ENCODE results near the gene FAM228B. TPM values are rescaled to one million over a fixed set of nuclear protein-coding genes. Genes with fewer than 3 reads are reported as not detected.

The FAM228B gene
- total and polyA plus RNA-seq, 9 of the 15 experiments (the other 6 are each of a cell fraction or from before 2014, with no cell fraction given), result 1.1 to 3.7 (median 2.6) TPM

DNA sequence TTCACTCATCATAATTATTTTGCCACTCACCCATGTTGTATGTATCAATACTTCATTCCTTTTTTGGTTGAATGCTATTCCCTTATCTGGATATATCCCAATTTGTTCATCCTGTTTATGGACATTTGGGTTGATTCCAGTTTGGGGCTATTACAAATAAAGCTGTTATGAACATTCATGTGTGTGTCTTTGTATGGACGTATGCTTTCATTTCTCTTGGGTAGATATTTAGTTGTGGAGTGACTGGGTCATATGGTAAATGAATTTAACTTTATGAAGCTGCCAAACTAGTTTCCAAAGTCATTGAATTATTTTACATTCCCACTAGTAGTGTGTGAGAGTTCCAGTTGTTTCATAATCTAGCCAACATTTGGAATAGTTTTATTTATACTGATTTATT is 2.7 kb downstream of the FAM228B start:
- no peaks in the 10 kb centered on the region for H3K27me3 ChIP-seq (ENCODE audit: control insufficient read depth in 2 of 2, insufficient read depth in 2 of 2, low read length in 2 of 2)
- H3K9me3 ChIP-seq (replicated peaks; ENCODE audit: control insufficient read depth, insufficient read depth, low read depth, low read length), result no peaks in the 10 kb centered on the region
- no peak overlapping the region for H3K4me2 ChIP-seq (ENCODE audit: insufficient read depth, low read length)
- H3K9ac ChIP-seq (ENCODE audit: insufficient read depth in 1 of 2, low read depth in 2 of 2, low read length in 2 of 2), result no peak overlapping the region
- intact Hi-C loops (cut with micrococcal nuclease) (no loop called here), in situ Hi-C loops (cut with MboI) (no loop called here)
- no peak for FAIRE-seq
- TF ChIP-seq PHTF2 (CRISPR knock-in tag; IDR thresholded peaks at IDR 0.05), result no peak
- TF ChIP-seq, protein P1, sequence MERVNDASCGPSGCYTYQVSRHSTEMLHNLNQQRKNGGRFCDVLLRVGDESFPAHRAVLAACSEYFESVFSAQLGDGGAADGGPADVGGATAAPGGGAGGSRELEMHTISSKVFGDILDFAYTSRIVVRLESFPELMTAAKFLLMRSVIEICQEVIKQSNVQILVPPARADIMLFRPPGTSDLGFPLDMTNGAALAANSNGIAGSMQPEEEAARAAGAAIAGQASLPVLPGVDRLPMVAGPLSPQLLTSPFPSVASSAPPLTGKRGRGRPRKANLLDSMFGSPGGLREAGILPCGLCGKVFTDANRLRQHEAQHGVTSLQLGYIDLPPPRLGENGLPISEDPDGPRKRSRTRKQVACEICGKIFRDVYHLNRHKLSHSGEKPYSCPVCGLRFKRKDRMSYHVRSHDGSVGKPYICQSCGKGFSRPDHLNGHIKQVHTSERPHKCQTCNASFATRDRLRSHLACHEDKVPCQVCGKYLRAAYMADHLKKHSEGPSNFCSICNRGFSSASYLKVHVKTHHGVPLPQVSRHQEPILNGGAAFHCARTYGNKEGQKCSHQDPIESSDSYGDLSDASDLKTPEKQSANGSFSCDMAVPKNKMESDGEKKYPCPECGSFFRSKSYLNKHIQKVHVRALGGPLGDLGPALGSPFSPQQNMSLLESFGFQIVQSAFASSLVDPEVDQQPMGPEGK (CRISPR knock-in tag; IDR thresholded peaks at IDR 0.05; ENCODE audit: borderline replicate concordance), result no peak
- H3K4me1 ChIP-seq (replicated peaks in 1 of 2; ENCODE audit: control insufficient read depth in 2 of 2, insufficient read depth in 2 of 2, low read length in 2 of 2), result peaks cover 3 to 11% of the 10 kb centered on the region in 2 experiments; a peak in 3 of 5 replicates
- ChIA-PET POLR2A (interaction anchor here (2.8 kb wide), 1 partner anchor 9 kb away, joined by 13 read pairs; no protein-coding TSS in a partner anchor), CTCF (ENCODE audit: low intra/inter-chr PET ratio) (no interaction called here)
- ATAC-seq, result no peak
- no peak overlapping the region for H3K27ac ChIP-seq (ENCODE audit: extremely low read depth, low read depth, low read length)
- H3K79me2 ChIP-seq (ENCODE audit: control insufficient read depth, insufficient read depth, low read length), result peaks cover 6% of the 10 kb centered on the region; the same call in 1 of the 3 replicates
- H4K20me1 ChIP-seq (replicated peaks; ENCODE audit: control insufficient read depth, insufficient read depth, low read length), result no peaks in the 10 kb centered on the region
- no peaks in the 10 kb centered on the region for H3K36me3 ChIP-seq (ENCODE audit: control insufficient read depth, insufficient read depth, low read length)
- H3K4me3 ChIP-seq, result no peak overlapping the region
- H3K9me1 ChIP-seq (ENCODE audit: control insufficient read depth, insufficient read depth, low read length), result no peaks in the 10 kb centered on the region
- WGBS (ENCODE audit: insufficient coverage, low coverage, missing lambda C conversion rate), result 30% methylated on average over 1 of the region's 1 CpG
- H2AFZ ChIP-seq (ENCODE audit: low read depth, low read length), result no peak overlapping the region
- no peak for DNase-seq (ENCODE audit: extremely low read depth in 1 of 4, low spot score in 3 of 4)
- BruUV-seq (replicated peaks), result no TSS peak

- BruUV-seq (replicated peaks), result no TSS peak
Observed at GRCh38 chr2:24132543-24132942, 9.3 kb downstream of the FAM228B start.

More at GRCh38 chr2:24132543-24132942, 9.3 kb downstream of the FAM228B start:
- DNase-seq (ENCODE audit: extremely low read depth in 1 of 4, low spot score in 3 of 4) (no peak), ATAC-seq (no peak), FAIRE-seq (no peak)
- Histone ChIP-seq H3K4me1 (replicated peaks in 1 of 2; ENCODE audit: control insufficient read depth in 2 of 2, insufficient read depth in 2 of 2, low read length in 2 of 2) (no peaks in the 10 kb centered on the region), H3K9me3 (replicated peaks; ENCODE audit: control insufficient read depth, insufficient read depth, low read depth, low read length) (no peaks in the 10 kb centered on the region), H3K9me1 (ENCODE audit: control insufficient read depth, insufficient read depth, low read length) (no peaks in the 10 kb centered on the region), H3K27me3 (ENCODE audit: control insufficient read depth in 2 of 2, insufficient read depth in 2 of 2, low read length in 2 of 2) (no peaks in the 10 kb centered on the region), H3K79me2 (ENCODE audit: control insufficient read depth, insufficient read depth, low read length) (no peaks in the 10 kb centered on the region), H4K20me1 (replicated peaks; ENCODE audit: control insufficient read depth, insufficient read depth, low read length) (no peaks in the 10 kb centered on the region), H3K4me2 (ENCODE audit: insufficient read depth, low read length) (no peak overlapping the region), H2AFZ (ENCODE audit: low read depth, low read length) (no peak overlapping the region), H3K36me3 (ENCODE audit: control insufficient read depth, insufficient read depth, low read length) (no peaks in the 10 kb centered on the region), H3K4me3 (no peak overlapping the region), H3K27ac (ENCODE audit: extremely low read depth, low read depth, low read length) (no peak overlapping the region), H3K9ac (ENCODE audit: insufficient read depth in 1 of 2, low read depth in 2 of 2, low read length in 2 of 2) (no peak overlapping the region)
- CTCF ChIA-PET (ENCODE audit: low intra/inter-chr PET ratio), result no interaction called here
- POLR2A ChIA-PET, result no interaction called here
- TF ChIP-seq, protein P2, sequence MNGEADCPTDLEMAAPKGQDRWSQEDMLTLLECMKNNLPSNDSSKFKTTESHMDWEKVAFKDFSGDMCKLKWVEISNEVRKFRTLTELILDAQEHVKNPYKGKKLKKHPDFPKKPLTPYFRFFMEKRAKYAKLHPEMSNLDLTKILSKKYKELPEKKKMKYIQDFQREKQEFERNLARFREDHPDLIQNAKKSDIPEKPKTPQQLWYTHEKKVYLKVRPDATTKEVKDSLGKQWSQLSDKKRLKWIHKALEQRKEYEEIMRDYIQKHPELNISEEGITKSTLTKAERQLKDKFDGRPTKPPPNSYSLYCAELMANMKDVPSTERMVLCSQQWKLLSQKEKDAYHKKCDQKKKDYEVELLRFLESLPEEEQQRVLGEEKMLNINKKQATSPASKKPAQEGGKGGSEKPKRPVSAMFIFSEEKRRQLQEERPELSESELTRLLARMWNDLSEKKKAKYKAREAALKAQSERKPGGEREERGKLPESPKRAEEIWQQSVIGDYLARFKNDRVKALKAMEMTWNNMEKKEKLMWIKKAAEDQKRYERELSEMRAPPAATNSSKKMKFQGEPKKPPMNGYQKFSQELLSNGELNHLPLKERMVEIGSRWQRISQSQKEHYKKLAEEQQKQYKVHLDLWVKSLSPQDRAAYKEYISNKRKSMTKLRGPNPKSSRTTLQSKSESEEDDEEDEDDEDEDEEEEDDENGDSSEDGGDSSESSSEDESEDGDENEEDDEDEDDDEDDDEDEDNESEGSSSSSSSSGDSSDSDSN (IDR thresholded peaks at IDR 0.05; ENCODE audit: borderline replicate concordance in 1 of 2, low read depth in 2 of 2, low read length in 2 of 2), result no peak
- TF ChIP-seq, protein P3, sequence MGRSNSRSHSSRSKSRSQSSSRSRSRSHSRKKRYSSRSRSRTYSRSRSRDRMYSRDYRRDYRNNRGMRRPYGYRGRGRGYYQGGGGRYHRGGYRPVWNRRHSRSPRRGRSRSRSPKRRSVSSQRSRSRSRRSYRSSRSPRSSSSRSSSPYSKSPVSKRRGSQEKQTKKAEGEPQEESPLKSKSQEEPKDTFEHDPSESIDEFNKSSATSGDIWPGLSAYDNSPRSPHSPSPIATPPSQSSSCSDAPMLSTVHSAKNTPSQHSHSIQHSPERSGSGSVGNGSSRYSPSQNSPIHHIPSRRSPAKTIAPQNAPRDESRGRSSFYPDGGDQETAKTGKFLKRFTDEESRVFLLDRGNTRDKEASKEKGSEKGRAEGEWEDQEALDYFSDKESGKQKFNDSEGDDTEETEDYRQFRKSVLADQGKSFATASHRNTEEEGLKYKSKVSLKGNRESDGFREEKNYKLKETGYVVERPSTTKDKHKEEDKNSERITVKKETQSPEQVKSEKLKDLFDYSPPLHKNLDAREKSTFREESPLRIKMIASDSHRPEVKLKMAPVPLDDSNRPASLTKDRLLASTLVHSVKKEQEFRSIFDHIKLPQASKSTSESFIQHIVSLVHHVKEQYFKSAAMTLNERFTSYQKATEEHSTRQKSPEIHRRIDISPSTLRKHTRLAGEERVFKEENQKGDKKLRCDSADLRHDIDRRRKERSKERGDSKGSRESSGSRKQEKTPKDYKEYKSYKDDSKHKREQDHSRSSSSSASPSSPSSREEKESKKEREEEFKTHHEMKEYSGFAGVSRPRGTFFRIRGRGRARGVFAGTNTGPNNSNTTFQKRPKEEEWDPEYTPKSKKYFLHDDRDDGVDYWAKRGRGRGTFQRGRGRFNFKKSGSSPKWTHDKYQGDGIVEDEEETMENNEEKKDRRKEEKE (IDR thresholded peaks at IDR 0.05; ENCODE audit: borderline replicate concordance in 1 of 2, control insufficient read depth in 1 of 2, low read depth in 2 of 2, low read length in 1 of 2), result no peak
- TF ChIP-seq RBBP5 (IDR thresholded peaks at IDR 0.05; ENCODE audit: borderline replicate concordance, insufficient read depth, low read length, poor library complexity, severe bottlenecking) (no peak), RBM25 (IDR thresholded peaks at IDR 0.05; ENCODE audit: low read depth, low read length, severe bottlenecking) (peak; percentile 42)
- intact Hi-C loops (cut with micrococcal nuclease), result no loop called here
- 18% methylated on average over 3 of the region's 3 CpGs for WGBS (ENCODE audit: insufficient coverage, low coverage, missing lambda C conversion rate)
- in situ Hi-C loops (cut with MboI), result no loop called here
